ENCODE results near the gene NOX4. TPM values are rescaled to one million over a fixed set of nuclear protein-coding genes. Genes with fewer than 3 reads are reported as not detected.
"Not testable (repeated sequence)": the region's sequence is repeated elsewhere in the genome, so short reads cannot be mapped to it uniquely, and the experiment has no call there.

NOX4 gene
- total RNA-seq, 4 donors from 2014 or later: 1.2 to 6.2 (median 2.4) TPM

- intact Hi-C loops (cut with DNase I; ENCODE audit: low total_unique reads): no loop called here
- Histone ChIP-seq H3K4me3 (no peak overlapping the region), H3K9me3 (no peaks in the 10 kb centered on the region), H3K36me3 (no peaks in the 10 kb centered on the region), H3K4me1 (no peaks in the 10 kb centered on the region), H3K27ac (peak overlapping the region in 3 of 4 donors; percentile 8 to 33 (median 29)), H3K27me3 (no peaks in the 10 kb centered on the region)
- DNase-seq: no peak
- TF ChIP-seq, protein P1, sequence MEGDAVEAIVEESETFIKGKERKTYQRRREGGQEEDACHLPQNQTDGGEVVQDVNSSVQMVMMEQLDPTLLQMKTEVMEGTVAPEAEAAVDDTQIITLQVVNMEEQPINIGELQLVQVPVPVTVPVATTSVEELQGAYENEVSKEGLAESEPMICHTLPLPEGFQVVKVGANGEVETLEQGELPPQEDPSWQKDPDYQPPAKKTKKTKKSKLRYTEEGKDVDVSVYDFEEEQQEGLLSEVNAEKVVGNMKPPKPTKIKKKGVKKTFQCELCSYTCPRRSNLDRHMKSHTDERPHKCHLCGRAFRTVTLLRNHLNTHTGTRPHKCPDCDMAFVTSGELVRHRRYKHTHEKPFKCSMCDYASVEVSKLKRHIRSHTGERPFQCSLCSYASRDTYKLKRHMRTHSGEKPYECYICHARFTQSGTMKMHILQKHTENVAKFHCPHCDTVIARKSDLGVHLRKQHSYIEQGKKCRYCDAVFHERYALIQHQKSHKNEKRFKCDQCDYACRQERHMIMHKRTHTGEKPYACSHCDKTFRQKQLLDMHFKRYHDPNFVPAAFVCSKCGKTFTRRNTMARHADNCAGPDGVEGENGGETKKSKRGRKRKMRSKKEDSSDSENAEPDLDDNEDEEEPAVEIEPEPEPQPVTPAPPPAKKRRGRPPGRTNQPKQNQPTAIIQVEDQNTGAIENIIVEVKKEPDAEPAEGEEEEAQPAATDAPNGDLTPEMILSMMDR (IDR thresholded peaks at IDR 0.05 in 4 of 5, conservative IDR thresholded peaks at IDR 0.05 in 1 of 5): no peak
- no peak for TF ChIP-seq POLR2A (IDR thresholded peaks at IDR 0.05)
- in situ Hi-C loops (cut with MboI; ENCODE audit: low sequenced_read_pairs in 4 of 4): no loop called here
- peak in 1 of 2 donors; percentile 42 for ATAC-seq
These were observed 110.1 kb downstream of the NOX4 start for GRCh38 chr11:89381094-89381493.

GRCh38 chr11:89379976-89380771, 111.0 kb downstream of the NOX4 start:
- H3K27ac ChIP-seq: peak overlapping the region in 2 of 4 donors; percentile 8 to 33
- H3K4me1 ChIP-seq; H3K9me3 ChIP-seq; H3K27me3 ChIP-seq; ATAC-seq; DNase-seq; H3K36me3 ChIP-seq; in situ Hi-C loops (cut with MboI; ENCODE audit: low sequenced_read_pairs in 4 of 4); intact Hi-C loops (cut with DNase I; ENCODE audit: low total_unique reads); H3K4me3 ChIP-seq: not testable (repeated sequence)

DNA sequence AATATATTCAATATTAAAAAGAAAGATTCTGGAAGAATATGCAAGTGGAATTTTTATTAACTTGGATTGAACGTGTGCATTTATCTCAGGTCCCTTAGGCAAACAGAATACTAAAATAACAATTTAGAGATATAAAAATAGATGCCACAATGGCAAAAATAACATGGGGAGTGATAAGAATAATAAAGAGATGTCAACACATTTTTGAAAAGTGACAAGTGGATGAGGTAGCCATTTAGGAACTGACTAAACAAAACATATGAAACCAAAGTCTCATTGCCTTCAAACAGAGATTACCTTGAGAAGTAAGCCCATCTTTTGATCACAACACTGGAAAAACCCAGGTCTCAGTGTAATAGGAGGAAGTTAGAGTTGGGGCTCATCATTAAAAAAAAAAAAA, 112.2 kb downstream of the NOX4 start:
- DNase-seq; H3K9me3 ChIP-seq; ATAC-seq; intact Hi-C loops (cut with DNase I; ENCODE audit: low total_unique reads); H3K4me3 ChIP-seq; in situ Hi-C loops (cut with MboI; ENCODE audit: low sequenced_read_pairs in 4 of 4); H3K27ac ChIP-seq; H3K36me3 ChIP-seq; H3K4me1 ChIP-seq; H3K27me3 ChIP-seq: not testable (repeated sequence)

- H3K4me1 ChIP-seq; H3K36me3 ChIP-seq; H3K9me3 ChIP-seq; H3K27me3 ChIP-seq; DNase-seq; H3K27ac ChIP-seq; in situ Hi-C loops (cut with MboI; ENCODE audit: low sequenced_read_pairs in 4 of 4); H3K4me3 ChIP-seq; ATAC-seq; intact Hi-C loops (cut with DNase I; ENCODE audit: low total_unique reads): not testable (repeated sequence)
These were observed 121.8 kb downstream of the NOX4 start for GRCh38 chr11:89369356-89369755.

GRCh38 chr11:89364856-89365255, 126.3 kb downstream of the NOX4 start:
- DNase-seq; H3K4me3 ChIP-seq; H3K36me3 ChIP-seq; H3K27ac ChIP-seq; H3K4me1 ChIP-seq; in situ Hi-C loops (cut with MboI; ENCODE audit: low sequenced_read_pairs in 4 of 4); intact Hi-C loops (cut with DNase I; ENCODE audit: low total_unique reads); H3K27me3 ChIP-seq; H3K9me3 ChIP-seq; ATAC-seq: not testable (repeated sequence)

GRCh38 chr11:89361734-89362133, 129.4 kb downstream of the NOX4 start:
- no peaks in the 10 kb centered on the region for H3K36me3 ChIP-seq
- no peak for ATAC-seq
- intact Hi-C loops (cut with DNase I; ENCODE audit: low total_unique reads): no loop called here

GRCh38 chr11:89359208-89359607, 132.0 kb downstream of the NOX4 start:
- H3K36me3 ChIP-seq; H3K9me3 ChIP-seq; intact Hi-C loops (cut with DNase I; ENCODE audit: low total_unique reads); H3K4me3 ChIP-seq; ATAC-seq; in situ Hi-C loops (cut with MboI; ENCODE audit: low sequenced_read_pairs in 4 of 4); H3K4me1 ChIP-seq; H3K27me3 ChIP-seq; H3K27ac ChIP-seq; DNase-seq: not testable (repeated sequence)

More at GRCh38 chr11:89361734-89362133, 129.4 kb downstream of the NOX4 start:
- no peak for DNase-seq
- no peak overlapping the region for H3K27ac ChIP-seq
- no peaks in the 10 kb centered on the region for H3K27me3 ChIP-seq
- no peak for TF ChIP-seq POLR2A (IDR thresholded peaks at IDR 0.05)
- TF ChIP-seq, protein P1 (IDR thresholded peaks at IDR 0.05 in 4 of 5, conservative IDR thresholded peaks at IDR 0.05 in 1 of 5): no peak
- no peak overlapping the region for H3K4me3 ChIP-seq
- in situ Hi-C loops (cut with MboI; ENCODE audit: low sequenced_read_pairs in 4 of 4): no loop called here
- no peaks in the 10 kb centered on the region for H3K4me1 ChIP-seq
- H3K9me3 ChIP-seq: no peaks in the 10 kb centered on the region
